Measurements from ENCODE around the gene KIF14.
"Not testable (repeated sequence)": the region's sequence is repeated elsewhere in the genome, so short reads cannot be mapped to it uniquely, and the experiment has no call there.

KIF14 gene

GRCh38 chr1:200630515-200630899 is 10.0 kb upstream of the KIF14 start:
- DNase-seq, result not testable (repeated sequence)

GRCh38 chr1:200629876-200630514 is 9.4 kb upstream of the KIF14 start:
- DNase-seq, result no peak

GRCh38 chr1:200628223-200628881 is 7.8 kb upstream of the KIF14 start:
- DNase-seq, result no peak

GRCh38 chr1:200627575-200628222 is 7.1 kb upstream of the KIF14 start:
- DNase-seq, result no peak

- no peak for DNase-seq
Measured at GRCh38 chr1:200626853-200627534, 6.4 kb upstream of the KIF14 start.

GRCh38 chr1:200625381-200625824 is 4.9 kb upstream of the KIF14 start:
- no peak for DNase-seq

- DNase-seq, result no peak
Measured at GRCh38 chr1:200624679-200625335, 4.3 kb upstream of the KIF14 start.

GRCh38 chr1:200619894-200620272 is 668 bp downstream of the KIF14 start:
- DNase-seq, result no peak

- no peak for DNase-seq
Measured at GRCh38 chr1:200610846-200611245, 9.7 kb downstream of the KIF14 start.

- no peak for DNase-seq
Measured at GRCh38 chr1:200602632-200603031, 17.9 kb downstream of the KIF14 start.

GRCh38 chr1:200590001-200590400 is 30.6 kb downstream of the KIF14 start:
- DNase-seq, result no peak

- DNase-seq, result no peak
Measured at GRCh38 chr1:200588698-200589097, 31.9 kb downstream of the KIF14 start.

- DNase-seq, result no peak
Measured at GRCh38 chr1:200564319-200564718, 56.2 kb downstream of the KIF14 start.

GRCh38 chr1:200561856-200562214 is 58.7 kb downstream of the KIF14 start:
- DNase-seq, result no peak

- DNase-seq, result no peak
Measured at GRCh38 chr1:200558866-200559459, 61.6 kb downstream of the KIF14 start.

GRCh38 chr1:200556002-200556401 is 64.5 kb downstream of the KIF14 start:
- no peak for DNase-seq

GRCh38 chr1:200552737-200553136 is 67.8 kb downstream of the KIF14 start:
- DNase-seq, result not testable (repeated sequence)

- no peak for DNase-seq
Measured at GRCh38 chr1:200550367-200550766, 70.2 kb downstream of the KIF14 start.

GRCh38 chr1:200547386-200547785 is 73.2 kb downstream of the KIF14 start:
- no peak for DNase-seq

GRCh38 chr1:200546577-200546976 is 74.0 kb downstream of the KIF14 start:
- DNase-seq, result no peak

GRCh38 chr1:200542162-200542561 is 78.4 kb downstream of the KIF14 start:
- DNase-seq, result no peak

- DNase-seq, result no peak
Measured at GRCh38 chr1:200540281-200540680, 80.3 kb downstream of the KIF14 start.

- no peak for DNase-seq
Measured at GRCh38 chr1:200538179-200538578, 82.4 kb downstream of the KIF14 start.

All from right hindlimb (tissue), 1 donor.